Body of pancreas (tissue), 4 donors: Measurements from ENCODE around the gene TBXA2R.

Experiments used
- CTCF ChIP-seq, 7 experiments: fragments of 450-650 bp in 4 of 7; fragments of 200-600 bp in 3 of 7; sonication (generic) in 3 of 7; IDR thresholded peaks; one replicate each; pipeline ENCODE4 v1.5.1; 2016 to 2019; ENCODE audit warnings: antibody characterized with exemption in 7 of 7
- POLR2A ChIP-seq, 3 donors: fragments of 450-650 bp; IDR thresholded peaks; one replicate each; pipeline ENCODE4 v1.6.1; 2016; ENCODE audit warnings: antibody characterized with exemption in 3 of 3, mild to moderate bottlenecking in 2 of 3

GRCh38 chr19:3589439-3589838 lies 17.2 kb downstream of the TBXA2R start:
- TF ChIP-seq CTCF (IDR thresholded peaks at IDR 0.05) (no peak), POLR2A (IDR thresholded peaks at IDR 0.05) (no peak)
